ENCODE results near the gene TAPT1.

Gene TAPT1

DNA sequence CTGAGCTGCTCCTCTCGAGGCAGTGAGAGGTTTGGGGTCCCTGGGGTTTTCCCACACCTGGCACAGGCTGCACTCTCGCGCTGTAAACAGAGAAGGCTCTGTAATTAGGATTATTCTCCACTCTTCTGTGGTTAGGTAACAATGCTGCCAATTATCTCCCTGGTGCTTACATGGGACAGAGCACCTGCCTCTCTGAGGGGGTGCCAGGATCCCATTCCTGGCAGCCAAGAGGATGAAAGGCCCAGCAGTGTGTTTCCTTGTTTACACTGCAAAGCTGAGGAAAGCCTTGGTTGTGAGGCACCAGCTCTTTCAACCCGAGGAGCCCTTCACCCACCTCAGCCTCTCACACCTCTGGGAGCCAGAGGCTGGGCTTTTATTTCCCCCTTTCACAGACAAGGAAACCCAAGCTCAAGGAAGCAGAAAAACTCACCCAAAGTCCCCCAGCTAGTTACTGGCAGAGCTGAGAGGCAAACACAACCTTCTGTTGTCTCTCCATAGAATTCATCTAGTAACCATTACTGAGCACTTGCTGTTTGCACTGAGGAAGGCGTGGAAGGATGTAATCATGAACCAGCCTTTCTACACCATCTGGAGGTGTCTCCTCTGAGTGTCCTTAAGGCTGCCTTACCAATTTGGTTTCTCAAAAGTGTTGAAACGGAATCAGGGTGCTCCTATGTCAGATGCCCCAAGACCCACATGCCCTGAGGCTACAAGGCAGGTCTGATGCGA is 102.8 kb downstream of the TAPT1 start:
- Mint-ChIP-seq H3K4me3 (no peak overlapping the region), H3K4me1 (peaks cover 25% of the 10 kb centered on the region), H3K27me3 (ENCODE audit: low read depth) (peaks cover 9% of the 10 kb centered on the region), H3K36me3 (ENCODE audit: low read depth) (no peaks in the 10 kb centered on the region), H3K9me3 (no peaks in the 10 kb centered on the region), H3K27ac (peak overlapping the region in 1 of 3 experiments; percentile 27)
- TF ChIP-seq CTCF (IDR thresholded peaks at IDR 0.05; ENCODE audit: unreplicated experiment in 3 of 3): no peak

DNA sequence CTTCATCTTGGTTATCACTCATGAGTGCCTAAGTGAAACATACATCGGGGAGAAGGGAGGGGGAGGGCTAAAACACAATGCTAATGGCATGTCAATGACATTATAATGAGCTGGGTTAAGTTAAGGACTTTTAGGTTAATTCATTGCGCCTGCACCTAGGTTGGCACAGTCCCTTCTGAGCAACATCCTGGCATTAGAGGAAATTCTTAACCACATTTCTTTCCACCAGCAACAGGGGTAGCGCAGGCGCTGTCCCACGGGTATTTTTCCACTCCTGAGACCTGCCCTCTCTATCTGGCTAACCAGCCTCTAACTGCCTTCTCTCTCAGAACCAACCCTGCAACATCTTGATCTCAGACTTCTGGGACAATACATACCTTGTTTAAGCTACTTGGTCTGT is 103.5 kb downstream of the TAPT1 start:
- Mint-ChIP-seq H3K27me3 (ENCODE audit: low read depth) (peaks cover 9% of the 10 kb centered on the region), H3K27ac (no peak overlapping the region), H3K4me3 (no peak overlapping the region), H3K36me3 (ENCODE audit: low read depth) (no peaks in the 10 kb centered on the region), H3K4me1 (peaks cover 32% of the 10 kb centered on the region), H3K9me3 (no peaks in the 10 kb centered on the region)
- no peak for TF ChIP-seq CTCF (IDR thresholded peaks at IDR 0.05; ENCODE audit: unreplicated experiment in 3 of 3)

DNA sequence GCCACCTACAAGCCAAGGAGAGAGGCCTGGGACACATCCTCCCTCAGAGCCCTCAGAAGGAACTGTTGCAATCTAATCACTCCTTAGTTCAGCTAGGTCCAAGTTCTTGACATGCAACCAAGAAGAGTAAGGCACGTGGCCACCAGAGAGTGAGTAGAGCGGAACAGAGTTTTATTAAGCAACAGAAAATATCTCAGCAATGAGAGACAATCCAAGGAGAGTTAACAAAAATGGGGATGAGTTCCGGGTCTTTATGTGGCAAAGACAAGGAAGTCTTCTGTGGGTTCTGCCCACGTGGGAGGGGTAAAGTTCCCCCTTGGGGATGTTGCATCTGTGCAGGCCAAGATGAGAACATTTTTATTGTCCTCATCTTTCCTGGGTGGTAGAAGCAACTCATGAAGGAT is 104.0 kb downstream of the TAPT1 start:
- H3K4me3 Mint-ChIP-seq: no peak overlapping the region
- no peaks in the 10 kb centered on the region for H3K36me3 Mint-ChIP-seq (ENCODE audit: low read depth)
- peaks cover 9% of the 10 kb centered on the region for H3K27me3 Mint-ChIP-seq (ENCODE audit: low read depth)
- no peaks in the 10 kb centered on the region for H3K9me3 Mint-ChIP-seq
- H3K27ac Mint-ChIP-seq: no peak overlapping the region
- H3K4me1 Mint-ChIP-seq: peaks cover 37% of the 10 kb centered on the region
- TF ChIP-seq CTCF (IDR thresholded peaks at IDR 0.05; ENCODE audit: unreplicated experiment in 3 of 3): no peak

GRCh38 chr4:16120720-16121119 is 105.6 kb downstream of the TAPT1 start:
- H3K4me3 Mint-ChIP-seq: no peak overlapping the region
- H3K36me3 Mint-ChIP-seq (ENCODE audit: low read depth): no peaks in the 10 kb centered on the region
- no peak overlapping the region for H3K27ac Mint-ChIP-seq
- H3K4me1 Mint-ChIP-seq: peaks cover 48% of the 10 kb centered on the region
- no peaks in the 10 kb centered on the region for H3K9me3 Mint-ChIP-seq
- H3K27me3 Mint-ChIP-seq (ENCODE audit: low read depth): peaks cover 14% of the 10 kb centered on the region
- no peak for TF ChIP-seq CTCF (IDR thresholded peaks at IDR 0.05; ENCODE audit: unreplicated experiment in 3 of 3)

DNA sequence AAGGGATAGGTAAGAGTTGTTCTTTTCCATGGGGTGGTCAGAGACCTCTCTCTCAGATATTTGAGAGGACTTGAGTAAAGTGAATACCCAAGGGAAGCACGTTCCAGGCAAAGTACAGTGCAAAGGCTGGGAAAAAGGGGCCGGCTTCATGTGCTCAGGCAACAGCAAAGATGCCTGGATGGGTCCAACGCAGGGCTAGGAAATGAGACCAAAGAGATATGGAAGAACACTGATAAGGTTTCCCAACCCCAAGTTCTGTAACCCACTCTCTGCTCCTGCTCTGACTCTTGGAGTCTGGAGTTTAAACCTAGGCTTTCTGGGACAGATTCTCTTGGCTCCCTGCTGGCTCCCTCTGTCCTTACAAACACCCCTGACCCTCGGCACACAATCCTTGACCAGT is 106.3 kb downstream of the TAPT1 start:
- H3K36me3 Mint-ChIP-seq (ENCODE audit: low read depth): no peaks in the 10 kb centered on the region

More for the DNA sequence above, 106.3 kb downstream of the TAPT1 start:
- H3K4me3 Mint-ChIP-seq: no peak overlapping the region
- peaks cover 17% of the 10 kb centered on the region for H3K27me3 Mint-ChIP-seq (ENCODE audit: low read depth)
- TF ChIP-seq CTCF (IDR thresholded peaks at IDR 0.05; ENCODE audit: unreplicated experiment in 3 of 3): no peak
- H3K4me1 Mint-ChIP-seq: peaks cover 50% of the 10 kb centered on the region
- H3K27ac Mint-ChIP-seq: no peak overlapping the region
- H3K9me3 Mint-ChIP-seq: no peaks in the 10 kb centered on the region

All from nephron (organoid).